Measurements from ENCODE around the gene KMO. TPM values are rescaled to one million over a fixed set of nuclear protein-coding genes. Genes with fewer than 3 reads are reported as not detected.

KMO gene
- total RNA-seq, 1 experiment from 2014 or later: not detected

DNA sequence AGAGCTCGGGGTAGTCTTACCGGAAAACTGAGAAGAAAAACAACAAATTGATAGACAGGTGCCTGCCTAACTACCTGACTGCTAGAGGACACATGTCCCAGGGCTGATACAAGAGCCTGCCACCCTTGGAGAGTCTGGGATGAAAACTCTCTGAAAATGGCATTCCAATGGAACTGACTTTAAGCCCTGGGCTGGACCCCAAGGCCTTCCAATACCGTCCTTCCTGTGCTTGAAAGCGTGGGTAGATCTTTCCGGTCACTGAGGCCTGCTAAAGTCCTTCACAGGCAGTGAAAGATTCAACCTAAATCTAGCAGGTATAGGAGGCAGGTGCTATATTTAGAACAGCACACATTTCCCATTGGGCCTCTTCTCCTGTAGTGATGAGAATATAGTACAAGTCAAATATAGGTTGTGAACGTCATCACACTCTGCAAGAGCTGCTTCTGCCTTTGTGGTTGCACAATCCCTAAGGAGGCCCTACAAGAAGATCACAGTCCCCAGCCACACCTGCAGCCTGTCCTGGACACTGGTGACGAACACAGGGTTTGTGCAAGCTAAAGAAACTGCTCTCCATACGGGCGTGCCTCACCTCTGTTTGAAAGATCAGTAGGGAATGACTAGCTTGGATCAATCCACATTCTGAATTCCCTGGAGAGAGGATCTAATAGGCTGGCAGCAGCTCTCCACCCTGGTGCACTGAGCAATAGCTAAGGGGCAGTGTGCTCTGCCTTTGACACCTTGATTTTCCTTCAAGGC, 108.9 kb downstream of the KMO start:
- TF ChIP-seq, protein P1, sequence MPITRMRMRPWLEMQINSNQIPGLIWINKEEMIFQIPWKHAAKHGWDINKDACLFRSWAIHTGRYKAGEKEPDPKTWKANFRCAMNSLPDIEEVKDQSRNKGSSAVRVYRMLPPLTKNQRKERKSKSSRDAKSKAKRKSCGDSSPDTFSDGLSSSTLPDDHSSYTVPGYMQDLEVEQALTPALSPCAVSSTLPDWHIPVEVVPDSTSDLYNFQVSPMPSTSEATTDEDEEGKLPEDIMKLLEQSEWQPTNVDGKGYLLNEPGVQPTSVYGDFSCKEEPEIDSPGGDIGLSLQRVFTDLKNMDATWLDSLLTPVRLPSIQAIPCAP (CRISPR knock-in tag; IDR thresholded peaks at IDR 0.05): no peak
- TF ChIP-seq, protein P2, sequence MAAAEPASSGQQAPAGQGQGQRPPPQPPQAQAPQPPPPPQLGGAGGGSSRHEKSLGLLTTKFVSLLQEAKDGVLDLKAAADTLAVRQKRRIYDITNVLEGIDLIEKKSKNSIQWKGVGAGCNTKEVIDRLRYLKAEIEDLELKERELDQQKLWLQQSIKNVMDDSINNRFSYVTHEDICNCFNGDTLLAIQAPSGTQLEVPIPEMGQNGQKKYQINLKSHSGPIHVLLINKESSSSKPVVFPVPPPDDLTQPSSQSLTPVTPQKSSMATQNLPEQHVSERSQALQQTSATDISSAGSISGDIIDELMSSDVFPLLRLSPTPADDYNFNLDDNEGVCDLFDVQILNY (CRISPR knock-in tag; IDR thresholded peaks at IDR 0.05): no peak
- TF ChIP-seq CREM (CRISPR knock-in tag; IDR thresholded peaks at IDR 0.05): no peak
- TF ChIP-seq, protein P3, sequence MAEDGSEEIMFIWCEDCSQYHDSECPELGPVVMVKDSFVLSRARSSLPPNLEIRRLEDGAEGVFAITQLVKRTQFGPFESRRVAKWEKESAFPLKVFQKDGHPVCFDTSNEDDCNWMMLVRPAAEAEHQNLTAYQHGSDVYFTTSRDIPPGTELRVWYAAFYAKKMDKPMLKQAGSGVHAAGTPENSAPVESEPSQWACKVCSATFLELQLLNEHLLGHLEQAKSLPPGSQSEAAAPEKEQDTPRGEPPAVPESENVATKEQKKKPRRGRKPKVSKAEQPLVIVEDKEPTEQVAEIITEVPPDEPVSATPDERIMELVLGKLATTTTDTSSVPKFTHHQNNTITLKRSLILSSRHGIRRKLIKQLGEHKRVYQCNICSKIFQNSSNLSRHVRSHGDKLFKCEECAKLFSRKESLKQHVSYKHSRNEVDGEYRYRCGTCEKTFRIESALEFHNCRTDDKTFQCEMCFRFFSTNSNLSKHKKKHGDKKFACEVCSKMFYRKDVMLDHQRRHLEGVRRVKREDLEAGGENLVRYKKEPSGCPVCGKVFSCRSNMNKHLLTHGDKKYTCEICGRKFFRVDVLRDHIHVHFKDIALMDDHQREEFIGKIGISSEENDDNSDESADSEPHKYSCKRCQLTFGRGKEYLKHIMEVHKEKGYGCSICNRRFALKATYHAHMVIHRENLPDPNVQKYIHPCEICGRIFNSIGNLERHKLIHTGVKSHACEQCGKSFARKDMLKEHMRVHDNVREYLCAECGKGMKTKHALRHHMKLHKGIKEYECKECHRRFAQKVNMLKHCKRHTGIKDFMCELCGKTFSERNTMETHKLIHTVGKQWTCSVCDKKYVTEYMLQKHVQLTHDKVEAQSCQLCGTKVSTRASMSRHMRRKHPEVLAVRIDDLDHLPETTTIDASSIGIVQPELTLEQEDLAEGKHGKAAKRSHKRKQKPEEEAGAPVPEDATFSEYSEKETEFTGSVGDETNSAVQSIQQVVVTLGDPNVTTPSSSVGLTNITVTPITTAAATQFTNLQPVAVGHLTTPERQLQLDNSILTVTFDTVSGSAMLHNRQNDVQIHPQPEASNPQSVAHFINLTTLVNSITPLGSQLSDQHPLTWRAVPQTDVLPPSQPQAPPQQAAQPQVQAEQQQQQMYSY (CRISPR knock-in tag; IDR thresholded peaks at IDR 0.05): no peak
- TF ChIP-seq ZNF423 (CRISPR knock-in tag; IDR thresholded peaks at IDR 0.05): no peak
- TF ChIP-seq GABPB1 (CRISPR knock-in tag; IDR thresholded peaks at IDR 0.05): no peak; the same call in 1 of the 2 replicates
- TF ChIP-seq ELF4 (CRISPR knock-in tag; IDR thresholded peaks at IDR 0.05; ENCODE audit: low read depth): no peak
- TF ChIP-seq JUN (CRISPR knock-in tag; IDR thresholded peaks at IDR 0.05): no peak
- no peak for TF ChIP-seq SMAD4 (CRISPR knock-in tag; IDR thresholded peaks at IDR 0.05)
- TF ChIP-seq CBFB (CRISPR knock-in tag; IDR thresholded peaks at IDR 0.05; ENCODE audit: low read depth): no peak
- Mint-ChIP-seq H3K27ac (0 out of 2 replicates have a peak overlapping the region, but pooled peaks have one; percentile 71), H3K36me3 (peaks cover 30% of the 10 kb centered on the region), H3K4me1 (peaks cover 37% of the 10 kb centered on the region), H3K27me3 (ENCODE audit: low read depth) (peaks cover 18% of the 10 kb centered on the region), H3K9me3 (peaks cover 25% of the 10 kb centered on the region), H3K4me3 (peak overlapping the region; percentile 57)
- DNase-seq (ENCODE audit: low spot score): no peak
- CTCF ChIA-PET: interaction anchor here (0.6 to 1.3 kb wide), 5 partner anchors 30 to 551 kb away, joined by 3 to 5 read pairs (median 4); partner anchors contain the start of gene EXO1
- ATAC-seq: no peak
- POLR2A ChIA-PET: interaction anchor here (1.2 kb wide), 1 partner anchor 13 kb away, joined by 3 read pairs; no protein-coding TSS in a partner anchor

DNA sequence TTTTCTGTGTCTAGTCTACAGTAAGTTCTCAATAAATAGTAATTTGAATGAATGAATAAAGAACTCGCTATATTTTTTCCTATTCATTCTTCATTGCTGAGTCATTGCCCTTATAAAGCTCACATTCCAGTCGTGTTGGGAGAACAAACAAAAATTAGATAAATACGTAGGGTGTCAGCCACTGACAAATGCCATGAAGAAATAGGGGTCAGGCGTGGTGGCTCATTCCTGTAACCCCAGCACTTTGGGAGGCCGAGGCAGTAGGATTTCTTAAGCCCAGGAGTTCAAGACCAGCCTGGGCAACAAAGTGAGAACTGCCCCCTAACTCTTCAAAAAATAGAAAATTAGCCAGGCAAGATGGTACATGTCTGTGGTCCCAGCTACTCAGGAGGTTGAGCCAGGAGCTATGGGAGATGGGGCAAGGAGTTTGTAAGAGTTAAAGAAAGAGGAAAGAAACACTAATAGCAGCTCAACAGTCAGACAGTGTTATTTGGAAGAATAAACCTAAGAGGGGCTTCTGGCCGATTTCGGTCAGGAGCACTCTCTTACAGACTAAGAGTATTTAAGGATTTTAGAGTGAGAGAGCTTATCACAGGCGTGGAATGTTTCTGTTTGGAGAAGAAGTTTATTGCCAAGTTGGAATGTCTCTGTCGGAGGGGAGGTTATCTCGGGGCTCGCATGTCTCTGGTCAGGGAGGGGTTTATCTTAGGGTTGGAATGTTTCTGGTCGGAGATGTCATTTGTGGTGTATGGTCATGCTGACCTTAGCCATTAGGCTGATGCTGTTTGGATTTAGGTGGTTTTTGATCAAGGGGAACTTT, 109.8 kb downstream of the KMO start:
- H3K4me1 Mint-ChIP-seq: peaks cover 37% of the 10 kb centered on the region
- no peak for DNase-seq (ENCODE audit: low spot score)
- H3K36me3 Mint-ChIP-seq: peaks cover 27% of the 10 kb centered on the region
- H3K4me3 Mint-ChIP-seq: no peak overlapping the region
- ChIA-PET POLR2A (no interaction called here), CTCF (no interaction called here)
- peaks cover 18% of the 10 kb centered on the region for H3K27me3 Mint-ChIP-seq (ENCODE audit: low read depth)
- no peak for ATAC-seq
- no peak overlapping the region for H3K27ac Mint-ChIP-seq
- H3K9me3 Mint-ChIP-seq: peaks cover 25% of the 10 kb centered on the region
- TF ChIP-seq, protein P4, sequence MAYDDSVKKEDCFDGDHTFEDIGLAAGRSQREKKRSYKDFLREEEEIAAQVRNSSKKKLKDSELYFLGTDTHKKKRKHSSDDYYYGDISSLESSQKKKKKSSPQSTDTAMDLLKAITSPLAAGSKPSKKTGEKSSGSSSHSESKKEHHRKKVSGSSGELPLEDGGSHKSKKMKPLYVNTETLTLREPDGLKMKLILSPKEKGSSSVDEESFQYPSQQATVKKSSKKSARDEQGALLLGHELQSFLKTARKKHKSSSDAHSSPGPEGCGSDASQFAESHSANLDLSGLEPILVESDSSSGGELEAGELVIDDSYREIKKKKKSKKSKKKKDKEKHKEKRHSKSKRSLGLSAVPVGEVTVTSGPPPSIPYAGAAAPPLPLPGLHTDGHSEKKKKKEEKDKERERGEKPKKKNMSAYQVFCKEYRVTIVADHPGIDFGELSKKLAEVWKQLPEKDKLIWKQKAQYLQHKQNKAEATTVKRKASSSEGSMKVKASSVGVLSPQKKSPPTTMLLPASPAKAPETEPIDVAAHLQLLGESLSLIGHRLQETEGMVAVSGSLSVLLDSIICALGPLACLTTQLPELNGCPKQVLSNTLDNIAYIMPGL (CRISPR knock-in tag; IDR thresholded peaks at IDR 0.05): no peak
- TF ChIP-seq ZNF416 (CRISPR knock-in tag; IDR thresholded peaks at IDR 0.05) (no peak), CREM (CRISPR knock-in tag; IDR thresholded peaks at IDR 0.05) (no peak), ELF4 (CRISPR knock-in tag; IDR thresholded peaks at IDR 0.05; ENCODE audit: low read depth) (no peak), EMX1 (CRISPR knock-in tag; IDR thresholded peaks at IDR 0.05) (no peak), NFYB (CRISPR knock-in tag; conservative IDR thresholded peaks at IDR 0.05; ENCODE audit: low read depth) (no peak), ZNF121 (CRISPR knock-in tag; IDR thresholded peaks at IDR 0.05) (no peak), SMAD3 (CRISPR knock-in tag; IDR thresholded peaks at IDR 0.05; ENCODE audit: borderline replicate concordance) (no peak), ESRRA (CRISPR knock-in tag; IDR thresholded peaks at IDR 0.05; ENCODE audit: borderline replicate concordance) (no peak)
- TF ChIP-seq, protein P5, sequence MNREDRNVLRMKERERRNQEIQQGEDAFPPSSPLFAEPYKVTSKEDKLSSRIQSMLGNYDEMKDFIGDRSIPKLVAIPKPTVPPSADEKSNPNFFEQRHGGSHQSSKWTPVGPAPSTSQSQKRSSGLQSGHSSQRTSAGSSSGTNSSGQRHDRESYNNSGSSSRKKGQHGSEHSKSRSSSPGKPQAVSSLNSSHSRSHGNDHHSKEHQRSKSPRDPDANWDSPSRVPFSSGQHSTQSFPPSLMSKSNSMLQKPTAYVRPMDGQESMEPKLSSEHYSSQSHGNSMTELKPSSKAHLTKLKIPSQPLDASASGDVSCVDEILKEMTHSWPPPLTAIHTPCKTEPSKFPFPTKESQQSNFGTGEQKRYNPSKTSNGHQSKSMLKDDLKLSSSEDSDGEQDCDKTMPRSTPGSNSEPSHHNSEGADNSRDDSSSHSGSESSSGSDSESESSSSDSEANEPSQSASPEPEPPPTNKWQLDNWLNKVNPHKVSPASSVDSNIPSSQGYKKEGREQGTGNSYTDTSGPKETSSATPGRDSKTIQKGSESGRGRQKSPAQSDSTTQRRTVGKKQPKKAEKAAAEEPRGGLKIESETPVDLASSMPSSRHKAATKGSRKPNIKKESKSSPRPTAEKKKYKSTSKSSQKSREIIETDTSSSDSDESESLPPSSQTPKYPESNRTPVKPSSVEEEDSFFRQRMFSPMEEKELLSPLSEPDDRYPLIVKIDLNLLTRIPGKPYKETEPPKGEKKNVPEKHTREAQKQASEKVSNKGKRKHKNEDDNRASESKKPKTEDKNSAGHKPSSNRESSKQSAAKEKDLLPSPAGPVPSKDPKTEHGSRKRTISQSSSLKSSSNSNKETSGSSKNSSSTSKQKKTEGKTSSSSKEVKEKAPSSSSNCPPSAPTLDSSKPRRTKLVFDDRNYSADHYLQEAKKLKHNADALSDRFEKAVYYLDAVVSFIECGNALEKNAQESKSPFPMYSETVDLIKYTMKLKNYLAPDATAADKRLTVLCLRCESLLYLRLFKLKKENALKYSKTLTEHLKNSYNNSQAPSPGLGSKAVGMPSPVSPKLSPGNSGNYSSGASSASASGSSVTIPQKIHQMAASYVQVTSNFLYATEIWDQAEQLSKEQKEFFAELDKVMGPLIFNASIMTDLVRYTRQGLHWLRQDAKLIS (CRISPR knock-in tag; IDR thresholded peaks at IDR 0.05; ENCODE audit: borderline replicate concordance): no peak
- TF ChIP-seq, protein P6, sequence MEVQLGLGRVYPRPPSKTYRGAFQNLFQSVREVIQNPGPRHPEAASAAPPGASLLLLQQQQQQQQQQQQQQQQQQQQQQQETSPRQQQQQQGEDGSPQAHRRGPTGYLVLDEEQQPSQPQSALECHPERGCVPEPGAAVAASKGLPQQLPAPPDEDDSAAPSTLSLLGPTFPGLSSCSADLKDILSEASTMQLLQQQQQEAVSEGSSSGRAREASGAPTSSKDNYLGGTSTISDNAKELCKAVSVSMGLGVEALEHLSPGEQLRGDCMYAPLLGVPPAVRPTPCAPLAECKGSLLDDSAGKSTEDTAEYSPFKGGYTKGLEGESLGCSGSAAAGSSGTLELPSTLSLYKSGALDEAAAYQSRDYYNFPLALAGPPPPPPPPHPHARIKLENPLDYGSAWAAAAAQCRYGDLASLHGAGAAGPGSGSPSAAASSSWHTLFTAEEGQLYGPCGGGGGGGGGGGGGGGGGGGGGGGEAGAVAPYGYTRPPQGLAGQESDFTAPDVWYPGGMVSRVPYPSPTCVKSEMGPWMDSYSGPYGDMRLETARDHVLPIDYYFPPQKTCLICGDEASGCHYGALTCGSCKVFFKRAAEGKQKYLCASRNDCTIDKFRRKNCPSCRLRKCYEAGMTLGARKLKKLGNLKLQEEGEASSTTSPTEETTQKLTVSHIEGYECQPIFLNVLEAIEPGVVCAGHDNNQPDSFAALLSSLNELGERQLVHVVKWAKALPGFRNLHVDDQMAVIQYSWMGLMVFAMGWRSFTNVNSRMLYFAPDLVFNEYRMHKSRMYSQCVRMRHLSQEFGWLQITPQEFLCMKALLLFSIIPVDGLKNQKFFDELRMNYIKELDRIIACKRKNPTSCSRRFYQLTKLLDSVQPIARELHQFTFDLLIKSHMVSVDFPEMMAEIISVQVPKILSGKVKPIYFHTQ (CRISPR knock-in tag; IDR thresholded peaks at IDR 0.05): no peak

Measured in WTC11 (cell line).